C4-2B (cell line): ENCODE measurements around the gene TBC1D4.

Experiments used
- ZFX ChIP-seq: fragments of 450-650 bp; IDR thresholded peaks from 2 replicates; pipeline ENCODE4 v1.6.1; 2017
- TF ChIP-seq, protein P1 (sequence below): fragments of 450-650 bp; conservative IDR thresholded peaks from 2 replicates; pipeline ENCODE4 v1.5.1; 2017; ENCODE audit warnings: mild to moderate bottlenecking

- TF ChIP-seq, protein P1, sequence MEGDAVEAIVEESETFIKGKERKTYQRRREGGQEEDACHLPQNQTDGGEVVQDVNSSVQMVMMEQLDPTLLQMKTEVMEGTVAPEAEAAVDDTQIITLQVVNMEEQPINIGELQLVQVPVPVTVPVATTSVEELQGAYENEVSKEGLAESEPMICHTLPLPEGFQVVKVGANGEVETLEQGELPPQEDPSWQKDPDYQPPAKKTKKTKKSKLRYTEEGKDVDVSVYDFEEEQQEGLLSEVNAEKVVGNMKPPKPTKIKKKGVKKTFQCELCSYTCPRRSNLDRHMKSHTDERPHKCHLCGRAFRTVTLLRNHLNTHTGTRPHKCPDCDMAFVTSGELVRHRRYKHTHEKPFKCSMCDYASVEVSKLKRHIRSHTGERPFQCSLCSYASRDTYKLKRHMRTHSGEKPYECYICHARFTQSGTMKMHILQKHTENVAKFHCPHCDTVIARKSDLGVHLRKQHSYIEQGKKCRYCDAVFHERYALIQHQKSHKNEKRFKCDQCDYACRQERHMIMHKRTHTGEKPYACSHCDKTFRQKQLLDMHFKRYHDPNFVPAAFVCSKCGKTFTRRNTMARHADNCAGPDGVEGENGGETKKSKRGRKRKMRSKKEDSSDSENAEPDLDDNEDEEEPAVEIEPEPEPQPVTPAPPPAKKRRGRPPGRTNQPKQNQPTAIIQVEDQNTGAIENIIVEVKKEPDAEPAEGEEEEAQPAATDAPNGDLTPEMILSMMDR = no peak
- TF ChIP-seq ZFX = no peak
These were observed 86.1 kb downstream of the TBC1D4 start for GRCh38 chr13:75395901-75396300.
